ENCODE results near the gene MICAL2. TPM values are rescaled to one million over a fixed set of nuclear protein-coding genes. Genes with fewer than 3 reads are reported as not detected.

MICAL2 gene
- total RNA-seq, 4 donors from 2014 or later, result 109 to 197 (median 183) TPM

- DNase-seq, result no peak
- Histone ChIP-seq H3K9me3 (no peaks in the 10 kb centered on the region), H3K4me3 (no peak overlapping the region), H3K27ac (no peak overlapping the region), H3K27me3 (no peaks in the 10 kb centered on the region), H3K36me3 (peaks cover 0 to 3% (median 0%) of the 10 kb centered on the region in 3 donors), H3K4me1 (peaks cover 0 to 25% (median 0%) of the 10 kb centered on the region in 4 donors)
- TF ChIP-seq POLR2A (IDR thresholded peaks at IDR 0.05), result no peak
- TF ChIP-seq, protein P1, sequence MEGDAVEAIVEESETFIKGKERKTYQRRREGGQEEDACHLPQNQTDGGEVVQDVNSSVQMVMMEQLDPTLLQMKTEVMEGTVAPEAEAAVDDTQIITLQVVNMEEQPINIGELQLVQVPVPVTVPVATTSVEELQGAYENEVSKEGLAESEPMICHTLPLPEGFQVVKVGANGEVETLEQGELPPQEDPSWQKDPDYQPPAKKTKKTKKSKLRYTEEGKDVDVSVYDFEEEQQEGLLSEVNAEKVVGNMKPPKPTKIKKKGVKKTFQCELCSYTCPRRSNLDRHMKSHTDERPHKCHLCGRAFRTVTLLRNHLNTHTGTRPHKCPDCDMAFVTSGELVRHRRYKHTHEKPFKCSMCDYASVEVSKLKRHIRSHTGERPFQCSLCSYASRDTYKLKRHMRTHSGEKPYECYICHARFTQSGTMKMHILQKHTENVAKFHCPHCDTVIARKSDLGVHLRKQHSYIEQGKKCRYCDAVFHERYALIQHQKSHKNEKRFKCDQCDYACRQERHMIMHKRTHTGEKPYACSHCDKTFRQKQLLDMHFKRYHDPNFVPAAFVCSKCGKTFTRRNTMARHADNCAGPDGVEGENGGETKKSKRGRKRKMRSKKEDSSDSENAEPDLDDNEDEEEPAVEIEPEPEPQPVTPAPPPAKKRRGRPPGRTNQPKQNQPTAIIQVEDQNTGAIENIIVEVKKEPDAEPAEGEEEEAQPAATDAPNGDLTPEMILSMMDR (IDR thresholded peaks at IDR 0.05), result no peak
Observed at GRCh38 chr11:12174128-12174476, 63.7 kb downstream of the MICAL2 start.

- Histone ChIP-seq H3K27me3 (no peaks in the 10 kb centered on the region), H3K9me3 (no peaks in the 10 kb centered on the region), H3K4me1 (peaks cover 0 to 28% (median 0%) of the 10 kb centered on the region in 4 donors), H3K36me3 (peaks cover 0 to 3% (median 0%) of the 10 kb centered on the region in 3 donors), H3K27ac (no peak overlapping the region), H3K4me3 (no peak overlapping the region)
- TF ChIP-seq, protein P1 (IDR thresholded peaks at IDR 0.05), result no peak
- DNase-seq, result no peak
Observed at GRCh38 chr11:12174477-12175143, 64.2 kb downstream of the MICAL2 start.

DNA sequence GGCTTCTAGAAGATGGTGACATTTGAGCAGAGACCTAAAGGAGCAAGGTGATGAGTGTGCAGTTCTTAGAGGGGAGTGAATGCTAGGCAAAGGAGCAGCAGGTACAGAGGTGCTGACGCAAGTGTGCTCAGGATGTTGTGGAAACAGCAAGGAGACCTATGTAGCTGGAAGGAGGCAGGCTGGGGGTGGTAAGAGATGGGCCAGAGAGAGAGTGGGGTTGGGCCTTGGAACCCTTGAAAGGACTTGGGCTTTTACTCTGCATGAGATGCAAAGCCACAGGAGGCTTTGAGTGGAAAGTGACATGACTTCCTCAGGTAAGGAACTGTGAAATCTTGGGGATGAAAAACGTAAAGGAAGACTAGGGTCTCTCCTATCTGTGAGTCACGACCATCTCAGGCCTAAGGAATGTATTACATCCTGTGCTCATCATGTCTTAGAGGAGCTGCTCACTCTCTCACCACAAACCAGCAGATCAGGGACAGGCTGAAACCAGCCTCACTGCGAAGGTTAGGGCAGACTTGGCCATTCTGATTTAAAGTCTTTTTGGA is 65.4 kb downstream of the MICAL2 start:
- Histone ChIP-seq H3K27ac (no peak overlapping the region), H3K27me3 (no peaks in the 10 kb centered on the region), H3K9me3 (no peaks in the 10 kb centered on the region), H3K4me3 (no peak overlapping the region), H3K4me1 (peaks cover 0 to 25% (median 0%) of the 10 kb centered on the region in 4 donors), H3K36me3 (peaks cover 0 to 3% (median 0%) of the 10 kb centered on the region in 3 donors)
- DNase-seq, result no peak
- TF ChIP-seq, protein P1 (IDR thresholded peaks at IDR 0.05), result no peak
- TF ChIP-seq POLR2A (IDR thresholded peaks at IDR 0.05), result no peak

DNA sequence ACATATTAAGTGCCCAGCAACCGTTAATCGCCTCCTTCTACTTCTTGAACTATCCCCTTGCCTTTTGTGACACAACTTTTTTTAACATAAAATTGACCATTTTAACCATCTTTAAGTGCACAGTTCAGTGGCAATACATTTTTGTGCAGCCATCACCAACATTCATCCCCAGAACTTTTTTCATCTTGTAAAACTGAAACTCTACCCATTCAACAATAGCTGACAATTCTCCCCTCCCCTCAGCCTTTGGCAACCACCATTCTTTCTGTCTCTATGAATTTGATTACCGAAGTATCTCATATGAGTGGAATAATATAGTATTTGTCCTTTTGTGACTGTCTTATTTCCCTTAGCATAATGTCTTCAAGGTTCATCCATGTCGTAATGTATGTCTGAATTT is 66.0 kb downstream of the MICAL2 start:
- DNase-seq, result no peak
- Histone ChIP-seq H3K4me3 (no peak overlapping the region), H3K36me3 (peaks cover 0 to 3% (median 0%) of the 10 kb centered on the region in 3 donors), H3K4me1 (peaks cover 0 to 21% (median 0%) of the 10 kb centered on the region in 4 donors), H3K27ac (no peak overlapping the region), H3K9me3 (no peaks in the 10 kb centered on the region), H3K27me3 (no peaks in the 10 kb centered on the region)
- TF ChIP-seq POLR2A (IDR thresholded peaks at IDR 0.05), result no peak
- TF ChIP-seq, protein P1 (IDR thresholded peaks at IDR 0.05), result no peak

DNA sequence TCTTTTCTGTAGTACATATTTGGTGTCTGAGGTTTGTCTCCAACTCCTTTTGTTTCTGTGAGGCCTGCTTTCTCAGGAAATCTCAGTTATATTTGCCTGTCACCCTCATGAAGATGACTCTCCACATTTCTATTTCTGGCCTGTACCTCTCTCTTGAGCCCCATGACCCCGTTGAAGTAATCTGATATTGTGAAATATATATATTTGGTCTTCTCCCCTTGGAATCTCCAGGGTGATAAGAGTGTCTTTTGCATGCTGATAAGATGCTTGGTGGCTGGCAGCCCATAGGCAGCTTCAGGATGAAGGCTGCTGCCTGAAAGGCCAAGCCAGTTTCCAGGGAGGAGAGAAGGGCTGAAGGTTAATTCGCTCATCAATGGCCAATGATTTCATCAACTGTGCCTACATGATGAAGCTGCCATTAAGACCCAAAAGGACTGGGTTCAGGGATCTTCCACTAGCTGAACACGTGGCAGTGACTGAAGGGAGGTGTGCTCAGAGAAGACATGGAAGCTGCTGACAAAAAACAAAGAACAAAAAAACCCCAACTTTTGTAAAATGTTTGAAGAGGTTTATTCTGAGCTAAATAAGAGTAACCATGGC is 67.4 kb downstream of the MICAL2 start:
- TF ChIP-seq, protein P1 (IDR thresholded peaks at IDR 0.05), result no peak
- TF ChIP-seq POLR2A (IDR thresholded peaks at IDR 0.05), result no peak
- Histone ChIP-seq H3K27ac (no peak overlapping the region), H3K36me3 (no peaks in the 10 kb centered on the region), H3K9me3 (no peaks in the 10 kb centered on the region), H3K4me1 (peaks cover 0 to 21% (median 0%) of the 10 kb centered on the region in 4 donors), H3K27me3 (no peaks in the 10 kb centered on the region), H3K4me3 (no peak overlapping the region)
- no peak for DNase-seq
